ENCODE results near the gene C18orf32. TPM values are rescaled to one million over a fixed set of nuclear protein-coding genes. Genes with fewer than 3 reads are reported as not detected.

Gene C18orf32
- total and polyA plus RNA-seq, 10 of the 15 experiments (the other 5 are each of a cell fraction or from before 2014, with no cell fraction given), result 11.5 to 67.0 (median 32.9) TPM

DNA sequence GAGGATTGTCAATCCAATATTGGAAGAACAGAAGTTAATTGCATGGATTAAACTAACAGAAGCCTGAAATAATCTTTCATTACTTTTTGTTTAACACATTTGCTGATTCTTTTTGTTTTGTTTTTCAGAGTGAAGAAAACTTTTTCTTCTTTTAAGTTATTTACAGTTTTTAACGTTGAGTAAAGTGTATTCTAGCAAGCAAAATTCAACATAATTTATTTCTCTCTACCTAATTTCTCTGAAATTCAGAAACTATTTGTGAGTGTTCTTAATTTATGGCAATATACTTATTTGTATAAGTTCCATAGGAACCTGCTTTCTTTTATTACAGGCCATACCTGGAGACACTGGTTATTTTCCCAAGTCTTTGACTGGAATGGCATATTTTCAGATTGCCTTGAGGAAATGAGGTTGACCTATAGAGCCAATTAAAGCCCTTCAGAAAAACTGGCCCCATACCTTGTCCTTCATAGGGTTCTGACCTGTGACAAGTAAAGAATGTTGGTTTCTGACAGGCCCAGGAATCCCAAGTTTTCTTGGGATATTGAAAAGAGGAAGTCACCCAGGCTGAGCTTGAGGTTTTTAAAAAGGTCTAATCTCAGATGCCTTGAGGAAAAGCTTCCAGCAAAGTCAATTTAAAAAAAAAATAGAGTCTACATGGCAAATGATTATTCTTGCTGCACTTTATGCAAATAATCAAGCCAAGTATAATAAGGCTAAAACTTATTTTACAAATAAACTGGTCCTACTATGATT, 48.0 kb upstream of the C18orf32 start:
- Histone ChIP-seq H3K4me1 (ENCODE audit: control insufficient read depth, insufficient read depth, low read length) (peaks cover 8% of the 10 kb centered on the region), H3K79me2 (ENCODE audit: control insufficient read depth, insufficient read depth, low read length) (no peaks in the 10 kb centered on the region), H3K4me3 (no peak overlapping the region), H3K9me3 (replicated peaks; ENCODE audit: control insufficient read depth, insufficient read depth, low read length) (no peaks in the 10 kb centered on the region), H3K4me2 (ENCODE audit: control insufficient read depth, insufficient read depth) (no peak overlapping the region), H2AFZ (ENCODE audit: control insufficient read depth, low read depth, low read length) (no peak overlapping the region), H3K36me3 (ENCODE audit: control insufficient read depth in 2 of 2, insufficient read depth in 2 of 2, low read length in 1 of 2) (no peaks in the 10 kb centered on the region), H3K9ac (ENCODE audit: control insufficient read depth, insufficient read depth, low read length) (no peak overlapping the region), H4K20me1 (ENCODE audit: control insufficient read depth, insufficient read depth) (no peaks in the 10 kb centered on the region), H3K27me3 (replicated peaks in 1 of 2; ENCODE audit: control insufficient read depth in 2 of 2, insufficient read depth in 2 of 2, low read length in 1 of 2) (no peaks in the 10 kb centered on the region), H3K27ac (ENCODE audit: control insufficient read depth, insufficient read depth) (no peak overlapping the region)
- ChIA-PET CTCF (interaction anchor here (1.3 kb wide), 1 partner anchor 24 kb away, joined by 7 read pairs; no protein-coding TSS in a partner anchor), SMC1A (ENCODE audit: uncharacterized antibody, unreplicated experiment) (interaction anchor here (0.6 kb wide), 1 partner anchor 939 kb away, joined by 3 read pairs; no protein-coding TSS in a partner anchor), POLR2A (interaction anchor here (0.6 kb wide), 1 partner anchor 9 kb away, joined by 3 read pairs; no protein-coding TSS in a partner anchor), RAD21 (ENCODE audit: unreplicated experiment) (interaction anchor here (0.9 kb wide), 1 partner anchor 13 kb away, joined by 3 read pairs; no protein-coding TSS in a partner anchor)
- DNase-seq (ENCODE audit: low read depth, low spot score) (no peak), FAIRE-seq (no peak), ATAC-seq (no peak)
- 22% methylated on average over 1 of the region's 1 CpG for WGBS (ENCODE audit: insufficient coverage, insufficient replicate concordance, low lambda C conversion rate, missing lambda C conversion rate)
- no TSS peak for BruUV-seq (replicated peaks)
- in situ Hi-C loops (cut with MboI), result no loop called here
- intact Hi-C loops (cut with micrococcal nuclease; ENCODE audit: unreplicated experiment), result no loop called here
- TF ChIP-seq IKZF1 (conservative IDR thresholded peaks at IDR 0.05) (no peak), EGR1 (IDR thresholded peaks at IDR 0.05; ENCODE audit: borderline replicate concordance in 1 of 2, low read depth in 2 of 2, low read length in 2 of 2) (no peak), FOXK2 (IDR thresholded peaks at IDR 0.05) (no peak), IRF3 (IDR thresholded peaks at IDR 0.05) (no peak), KLF5 (IDR thresholded peaks at IDR 0.05; ENCODE audit: partially characterized antibody) (no peak), RELA (IDR thresholded peaks at IDR 0.05; ENCODE audit: borderline replicate concordance, partially characterized antibody) (no peak), CREB1 (IDR thresholded peaks at IDR 0.05; ENCODE audit: low read depth) (no peak), CBX3 (IDR thresholded peaks at IDR 0.05; ENCODE audit: borderline replicate concordance, low read depth) (no peak)
- TF ChIP-seq, protein P1, sequence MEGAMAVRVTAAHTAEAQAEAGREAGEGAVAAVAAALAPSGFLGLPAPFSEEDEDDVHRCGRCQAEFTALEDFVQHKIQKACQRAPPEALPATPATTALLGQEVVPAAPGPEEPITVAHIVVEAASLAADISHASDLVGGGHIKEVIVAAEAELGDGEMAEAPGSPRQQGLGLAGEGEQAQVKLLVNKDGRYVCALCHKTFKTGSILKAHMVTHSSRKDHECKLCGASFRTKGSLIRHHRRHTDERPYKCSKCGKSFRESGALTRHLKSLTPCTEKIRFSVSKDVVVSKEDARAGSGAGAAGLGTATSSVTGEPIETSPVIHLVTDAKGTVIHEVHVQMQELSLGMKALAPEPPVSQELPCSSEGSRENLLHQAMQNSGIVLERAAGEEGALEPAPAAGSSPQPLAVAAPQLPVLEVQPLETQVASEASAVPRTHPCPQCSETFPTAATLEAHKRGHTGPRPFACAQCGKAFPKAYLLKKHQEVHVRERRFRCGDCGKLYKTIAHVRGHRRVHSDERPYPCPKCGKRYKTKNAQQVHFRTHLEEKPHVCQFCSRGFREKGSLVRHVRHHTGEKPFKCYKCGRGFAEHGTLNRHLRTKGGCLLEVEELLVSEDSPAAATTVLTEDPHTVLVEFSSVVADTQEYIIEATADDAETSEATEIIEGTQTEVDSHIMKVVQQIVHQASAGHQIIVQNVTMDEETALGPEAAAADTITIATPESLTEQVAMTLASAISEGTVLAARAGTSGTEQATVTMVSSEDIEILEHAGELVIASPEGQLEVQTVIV (IDR thresholded peaks at IDR 0.05; ENCODE audit: borderline replicate concordance, partially characterized antibody), result no peak

Data from GM12878 (cell line).